Measurements from ENCODE around the gene ZNF407. TPM values are rescaled to one million over a fixed set of nuclear protein-coding genes. Genes with fewer than 3 reads are reported as not detected.
A peak's percentile ranks its signal among the peaks of the same experiment; 100 is the strongest.

Gene ZNF407
- total and polyA plus RNA-seq, 2 experiments from 2014 or later, result 2.1 to 10.4 TPM

GRCh38 chr18:75003764-75004690 is 406.4 kb downstream of the ZNF407 start:
- H4K20me1 ChIP-seq (replicated peaks; ENCODE audit: insufficient read depth), result no peaks in the 10 kb centered on the region
- no peak overlapping the region for H3K4me2 ChIP-seq
- peaks cover 12% of the 10 kb centered on the region for H3K4me1 ChIP-seq (ENCODE audit: insufficient read depth)
- ATAC-seq, result no peak
- no peak overlapping the region; the same call in 1 of the 2 replicates for H2AFZ ChIP-seq
- H3K27me3 ChIP-seq (ENCODE audit: insufficient read depth), result no peaks in the 10 kb centered on the region
- Mint-ChIP-seq H3K4me1 (peaks cover 13% of the 10 kb centered on the region), H3K27ac (peak overlapping the region; percentile 43; the same call in 1 of the 2 replicates), H3K27me3 (ENCODE audit: insufficient read depth, low read depth, poor library complexity) (peaks cover 2% of the 10 kb centered on the region), H3K9me3 (no peaks in the 10 kb centered on the region), H3K36me3 (ENCODE audit: low read depth) (no peaks in the 10 kb centered on the region), H3K4me3 (no peak overlapping the region)
- no peak overlapping the region for H3K27ac ChIP-seq (ENCODE audit: low read depth)
- no peaks in the 10 kb centered on the region for H3K9me2 ChIP-seq (ENCODE audit: insufficient read depth)
- no peak overlapping the region for H3K4me3 ChIP-seq
- TF ChIP-seq CREB1 (CRISPR knock-in tag; IDR thresholded peaks at IDR 0.05; ENCODE audit: low read depth), result no peak
- TF ChIP-seq, protein P1, sequence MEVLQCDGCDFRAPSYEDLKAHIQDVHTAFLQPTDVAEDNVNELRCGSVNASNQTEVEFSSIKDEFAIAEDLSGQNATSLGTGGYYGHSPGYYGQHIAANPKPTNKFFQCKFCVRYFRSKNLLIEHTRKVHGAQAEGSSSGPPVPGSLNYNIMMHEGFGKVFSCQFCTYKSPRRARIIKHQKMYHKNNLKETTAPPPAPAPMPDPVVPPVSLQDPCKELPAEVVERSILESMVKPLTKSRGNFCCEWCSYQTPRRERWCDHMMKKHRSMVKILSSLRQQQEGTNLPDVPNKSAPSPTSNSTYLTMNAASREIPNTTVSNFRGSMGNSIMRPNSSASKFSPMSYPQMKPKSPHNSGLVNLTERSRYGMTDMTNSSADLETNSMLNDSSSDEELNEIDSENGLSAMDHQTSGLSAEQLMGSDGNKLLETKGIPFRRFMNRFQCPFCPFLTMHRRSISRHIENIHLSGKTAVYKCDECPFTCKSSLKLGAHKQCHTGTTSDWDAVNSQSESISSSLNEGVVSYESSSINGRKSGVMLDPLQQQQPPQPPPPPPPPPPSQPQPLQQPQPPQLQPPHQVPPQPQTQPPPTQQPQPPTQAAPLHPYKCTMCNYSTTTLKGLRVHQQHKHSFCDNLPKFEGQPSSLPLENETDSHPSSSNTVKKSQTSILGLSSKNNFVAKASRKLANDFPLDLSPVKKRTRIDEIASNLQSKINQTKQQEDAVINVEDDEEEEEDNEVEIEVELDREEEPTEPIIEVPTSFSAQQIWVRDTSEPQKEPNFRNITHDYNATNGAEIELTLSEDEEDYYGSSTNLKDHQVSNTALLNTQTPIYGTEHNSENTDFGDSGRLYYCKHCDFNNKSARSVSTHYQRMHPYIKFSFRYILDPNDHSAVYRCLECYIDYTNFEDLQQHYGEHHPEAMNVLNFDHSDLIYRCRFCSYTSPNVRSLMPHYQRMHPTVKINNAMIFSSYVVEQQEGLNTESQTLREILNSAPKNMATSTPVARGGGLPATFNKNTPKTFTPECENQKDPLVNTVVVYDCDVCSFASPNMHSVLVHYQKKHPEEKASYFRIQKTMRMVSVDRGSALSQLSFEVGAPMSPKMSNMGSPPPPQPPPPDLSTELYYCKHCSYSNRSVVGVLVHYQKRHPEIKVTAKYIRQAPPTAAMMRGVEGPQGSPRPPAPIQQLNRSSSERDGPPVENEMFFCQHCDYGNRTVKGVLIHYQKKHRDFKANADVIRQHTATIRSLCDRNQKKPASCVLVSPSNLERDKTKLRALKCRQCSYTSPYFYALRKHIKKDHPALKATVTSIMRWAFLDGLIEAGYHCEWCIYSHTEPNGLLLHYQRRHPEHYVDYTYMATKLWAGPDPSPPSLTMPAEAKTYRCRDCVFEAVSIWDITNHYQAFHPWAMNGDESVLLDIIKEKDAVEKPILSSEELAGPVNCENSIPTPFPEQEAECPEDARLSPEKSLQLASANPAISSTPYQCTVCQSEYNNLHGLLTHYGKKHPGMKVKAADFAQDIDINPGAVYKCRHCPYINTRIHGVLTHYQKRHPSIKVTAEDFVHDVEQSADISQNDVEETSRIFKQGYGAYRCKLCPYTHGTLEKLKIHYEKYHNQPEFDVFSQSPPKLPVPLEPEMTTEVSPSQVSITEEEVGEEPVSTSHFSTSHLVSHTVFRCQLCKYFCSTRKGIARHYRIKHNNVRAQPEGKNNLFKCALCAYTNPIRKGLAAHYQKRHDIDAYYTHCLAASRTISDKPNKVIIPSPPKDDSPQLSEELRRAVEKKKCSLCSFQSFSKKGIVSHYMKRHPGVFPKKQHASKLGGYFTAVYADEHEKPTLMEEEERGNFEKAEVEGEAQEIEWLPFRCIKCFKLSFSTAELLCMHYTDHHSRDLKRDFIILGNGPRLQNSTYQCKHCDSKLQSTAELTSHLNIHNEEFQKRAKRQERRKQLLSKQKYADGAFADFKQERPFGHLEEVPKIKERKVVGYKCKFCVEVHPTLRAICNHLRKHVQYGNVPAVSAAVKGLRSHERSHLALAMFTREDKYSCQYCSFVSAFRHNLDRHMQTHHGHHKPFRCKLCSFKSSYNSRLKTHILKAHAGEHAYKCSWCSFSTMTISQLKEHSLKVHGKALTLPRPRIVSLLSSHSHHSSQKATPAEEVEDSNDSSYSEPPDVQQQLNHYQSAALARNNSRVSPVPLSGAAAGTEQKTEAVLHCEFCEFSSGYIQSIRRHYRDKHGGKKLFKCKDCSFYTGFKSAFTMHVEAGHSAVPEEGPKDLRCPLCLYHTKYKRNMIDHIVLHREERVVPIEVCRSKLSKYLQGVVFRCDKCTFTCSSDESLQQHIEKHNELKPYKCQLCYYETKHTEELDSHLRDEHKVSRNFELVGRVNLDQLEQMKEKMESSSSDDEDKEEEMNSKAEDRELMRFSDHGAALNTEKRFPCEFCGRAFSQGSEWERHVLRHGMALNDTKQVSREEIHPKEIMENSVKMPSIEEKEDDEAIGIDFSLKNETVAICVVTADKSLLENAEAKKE (CRISPR knock-in tag; IDR thresholded peaks at IDR 0.05), result no peak
- TF ChIP-seq NANOG (IDR thresholded peaks at IDR 0.05; ENCODE audit: borderline replicate concordance), result no peak
- no peak for TF ChIP-seq CTCF (conservative IDR thresholded peaks at IDR 0.05; ENCODE audit: low read depth in 2 of 2)
- no peak for TF ChIP-seq EZH2phosphoT487 (IDR thresholded peaks at IDR 0.05; ENCODE audit: unreplicated experiment)
- no peak for TF ChIP-seq EZH2 (IDR thresholded peaks at IDR 0.05; ENCODE audit: low read depth, unreplicated experiment)
- no peak for TF ChIP-seq ETS1 (IDR thresholded peaks at IDR 0.05)
- no peak for TF ChIP-seq REST (IDR thresholded peaks at IDR 0.05; ENCODE audit: unreplicated experiment)
- TF ChIP-seq ZNF114 (CRISPR knock-in tag; IDR thresholded peaks at IDR 0.05), result no peak
- no peak for TF ChIP-seq JUNB (IDR thresholded peaks at IDR 0.05; ENCODE audit: unreplicated experiment)
- TF ChIP-seq POLR2AphosphoS5 (IDR thresholded peaks at IDR 0.05; ENCODE audit: low read depth), result no peak
- no peak for TF ChIP-seq ZNF331 (CRISPR knock-in tag; IDR thresholded peaks at IDR 0.05; ENCODE audit: low read depth)
- TF ChIP-seq STAT1 (IDR thresholded peaks at IDR 0.05; ENCODE audit: unreplicated experiment), result no peak
- H3K79me2 ChIP-seq (replicated peaks; ENCODE audit: insufficient read depth), result no peaks in the 10 kb centered on the region
- no peaks in the 10 kb centered on the region for H3F3A ChIP-seq (replicated peaks; ENCODE audit: low read depth)
- no peak for DNase-seq (ENCODE audit: low spot score)
- no peaks in the 10 kb centered on the region for H3K36me3 ChIP-seq (ENCODE audit: insufficient read depth)
